NCI-H2227 treated with DMSO at 0.1 percent for 48 hours (cell line): ENCODE results near the gene WDR3.

Source experiments
- DNase-seq: peaks from one replicate; lab custom pipeline; 2025; lab: John Stamatoyannopoulos, UW

Gene WDR3

DNA sequence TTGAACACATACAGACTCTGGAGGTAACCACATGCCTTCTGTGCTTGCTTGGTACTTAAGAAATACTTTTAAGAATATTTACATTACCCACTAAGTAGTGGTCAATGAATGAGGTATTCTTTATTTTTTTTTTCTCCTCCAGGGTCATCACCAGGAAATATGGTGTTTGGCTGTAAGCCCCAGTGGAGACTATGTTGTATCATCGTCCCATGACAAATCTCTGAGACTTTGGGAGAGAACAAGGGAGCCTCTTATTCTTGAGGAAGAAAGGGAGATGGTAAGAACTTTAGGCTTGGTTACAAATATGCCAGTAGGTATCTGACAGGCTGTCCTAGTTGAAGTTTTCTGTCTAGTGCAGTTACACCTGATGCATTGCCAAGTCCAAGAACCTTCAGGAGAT is 22.8 kb downstream of the WDR3 start:
- DNase-seq: no peak

DNA sequence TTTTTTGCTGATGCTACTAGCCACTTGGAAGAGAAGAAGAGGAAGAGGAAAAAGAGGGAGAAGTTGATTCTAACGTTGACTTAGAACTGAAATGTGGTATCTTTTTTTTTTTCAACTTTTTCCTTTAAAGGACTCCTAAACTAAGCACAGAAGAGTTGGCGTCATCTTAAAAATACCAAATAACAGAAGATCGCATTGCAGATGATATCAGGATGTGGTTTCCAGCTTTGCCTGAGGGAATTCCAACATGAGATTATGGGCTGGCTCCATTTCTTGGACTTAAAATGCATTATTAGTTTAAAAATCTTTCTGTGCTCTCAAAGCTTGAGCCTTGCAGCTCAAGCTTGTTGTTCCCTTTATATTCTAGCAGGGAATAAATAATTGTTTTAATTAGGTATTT is 29.8 kb downstream of the WDR3 start:
- no peak for DNase-seq

DNA sequence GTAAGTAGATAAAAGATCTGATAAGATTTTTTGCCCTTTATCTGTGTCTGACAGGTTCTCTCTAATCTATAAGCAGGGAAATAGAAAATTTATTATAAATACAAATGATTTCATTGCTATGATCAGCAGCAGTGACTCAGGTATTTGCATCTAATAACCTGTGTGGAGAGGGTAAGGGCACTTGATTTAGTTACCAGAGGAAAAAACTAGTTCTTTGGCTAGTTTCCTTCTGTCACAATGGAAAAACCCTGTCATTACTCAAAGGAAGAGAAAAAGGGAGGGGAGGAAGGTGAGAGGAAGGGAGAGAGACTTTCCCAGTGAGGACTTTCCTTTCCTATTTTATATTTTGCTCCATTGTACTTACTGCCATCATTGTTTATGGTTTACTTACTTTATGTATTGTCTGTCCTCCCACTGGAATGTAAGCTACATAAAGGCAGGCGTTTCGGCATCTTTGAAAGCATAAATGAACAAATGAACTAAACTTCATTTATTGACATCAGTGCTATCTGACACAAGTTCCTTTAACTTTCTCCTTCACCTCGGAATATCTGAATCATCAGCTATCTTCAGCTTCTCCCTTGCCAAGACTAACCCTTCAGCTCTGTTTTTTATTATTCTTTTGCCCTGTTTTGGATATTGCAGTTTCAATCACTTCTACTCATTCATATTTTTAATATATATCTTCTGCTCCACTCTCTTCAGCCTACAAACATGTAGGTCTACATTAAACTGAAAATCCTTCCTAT is 34.9 kb downstream of the WDR3 start:
- no peak for DNase-seq

DNA sequence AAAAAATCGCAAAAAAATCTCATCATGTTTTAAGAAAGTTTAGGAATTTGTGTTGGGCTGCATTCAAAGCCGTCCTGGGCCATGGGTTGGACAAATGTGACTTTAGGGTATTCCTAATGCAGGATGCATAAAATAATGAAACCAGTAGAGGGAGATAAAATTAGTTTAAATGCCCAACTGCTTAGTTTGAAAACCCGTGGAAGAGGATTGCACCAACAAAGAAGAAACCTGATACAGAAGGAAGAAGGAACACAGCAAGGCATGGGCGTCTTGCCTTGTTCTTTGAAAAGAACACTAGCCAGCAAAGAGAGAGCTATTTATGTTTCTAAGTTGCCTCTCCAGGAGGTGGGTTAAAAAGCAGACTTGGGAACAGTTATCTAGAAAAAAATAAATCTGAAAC is 37.9 kb downstream of the WDR3 start:
- peak; percentile 12 for DNase-seq

DNA sequence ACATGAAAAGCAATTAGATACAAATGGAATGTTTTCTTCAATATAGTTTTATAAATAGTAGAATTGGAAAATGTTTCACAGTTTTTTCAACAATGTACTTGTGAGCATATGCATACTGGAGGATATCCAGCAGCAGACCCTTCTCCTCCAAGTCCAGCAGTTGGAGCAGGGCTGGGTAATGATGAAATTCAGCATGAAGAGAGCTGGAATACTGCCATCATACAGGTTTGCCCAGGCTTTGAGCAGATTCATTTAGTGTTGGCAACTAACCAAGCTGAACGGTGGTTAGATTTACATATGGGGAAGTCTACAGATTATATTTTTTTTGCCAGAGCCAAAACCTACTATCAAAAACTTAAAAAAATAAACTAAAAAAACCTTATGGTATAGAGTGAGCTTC is 38.3 kb downstream of the WDR3 start:
- DNase-seq: no peak

DNA sequence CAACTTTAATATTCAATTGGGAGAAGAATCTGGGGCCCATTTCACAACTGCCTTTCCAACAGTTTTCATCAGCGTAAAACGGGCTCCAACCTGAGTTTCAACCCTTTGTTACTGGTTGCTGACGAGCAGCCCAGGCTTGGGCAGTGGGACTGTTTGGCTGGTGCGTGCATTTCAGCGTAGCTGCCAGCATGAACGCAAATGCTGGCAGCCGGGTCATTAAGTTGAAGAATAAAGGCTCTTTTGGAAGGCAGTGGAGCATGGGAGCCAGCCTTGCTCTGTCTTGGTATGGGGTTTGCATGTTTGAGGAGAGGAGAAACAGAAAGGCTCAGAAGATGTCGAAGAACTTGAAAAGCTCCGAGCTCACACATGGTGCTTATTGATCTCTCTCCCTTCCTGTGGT is 40.7 kb downstream of the WDR3 start:
- no peak for DNase-seq

DNA sequence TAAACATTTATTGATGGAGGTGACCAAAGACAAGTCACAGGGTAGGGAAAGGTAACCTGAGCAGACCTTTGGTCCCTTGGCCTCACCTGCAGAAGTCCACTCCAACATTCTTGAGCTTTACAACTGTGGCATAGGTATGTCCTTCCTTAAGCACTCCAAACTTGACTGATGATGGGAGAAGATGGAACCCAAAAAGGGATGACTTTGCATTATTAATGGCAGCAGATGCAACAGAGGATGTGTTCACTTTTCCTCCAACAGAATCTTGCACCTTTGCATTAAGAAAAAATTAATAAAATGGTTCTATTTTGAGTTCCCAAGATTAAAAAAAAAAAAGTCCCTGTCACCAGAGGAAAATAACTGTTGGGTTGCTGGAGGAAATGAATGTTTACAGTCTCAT is 42.2 kb downstream of the WDR3 start:
- no peak for DNase-seq

DNA sequence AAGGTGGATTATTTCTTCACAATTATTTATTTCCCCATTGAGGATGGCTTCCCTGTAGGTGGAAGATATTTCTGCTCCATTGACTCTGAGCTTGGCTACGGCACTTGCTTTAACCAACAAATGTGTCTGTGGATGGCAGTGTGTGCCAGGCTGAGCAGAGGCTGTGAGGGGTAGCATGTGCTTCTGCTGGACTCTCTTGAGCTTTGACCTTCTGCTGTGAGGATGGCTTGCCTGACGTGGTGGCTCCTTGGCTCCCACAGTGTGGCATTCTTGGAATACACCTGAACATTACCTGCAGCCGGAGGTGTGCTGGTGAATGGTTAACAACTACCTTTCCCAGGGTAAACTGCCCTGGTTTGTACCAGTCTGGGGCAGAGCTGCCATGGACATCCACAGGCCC is 46.8 kb downstream of the WDR3 start:
- no peak for DNase-seq

DNA sequence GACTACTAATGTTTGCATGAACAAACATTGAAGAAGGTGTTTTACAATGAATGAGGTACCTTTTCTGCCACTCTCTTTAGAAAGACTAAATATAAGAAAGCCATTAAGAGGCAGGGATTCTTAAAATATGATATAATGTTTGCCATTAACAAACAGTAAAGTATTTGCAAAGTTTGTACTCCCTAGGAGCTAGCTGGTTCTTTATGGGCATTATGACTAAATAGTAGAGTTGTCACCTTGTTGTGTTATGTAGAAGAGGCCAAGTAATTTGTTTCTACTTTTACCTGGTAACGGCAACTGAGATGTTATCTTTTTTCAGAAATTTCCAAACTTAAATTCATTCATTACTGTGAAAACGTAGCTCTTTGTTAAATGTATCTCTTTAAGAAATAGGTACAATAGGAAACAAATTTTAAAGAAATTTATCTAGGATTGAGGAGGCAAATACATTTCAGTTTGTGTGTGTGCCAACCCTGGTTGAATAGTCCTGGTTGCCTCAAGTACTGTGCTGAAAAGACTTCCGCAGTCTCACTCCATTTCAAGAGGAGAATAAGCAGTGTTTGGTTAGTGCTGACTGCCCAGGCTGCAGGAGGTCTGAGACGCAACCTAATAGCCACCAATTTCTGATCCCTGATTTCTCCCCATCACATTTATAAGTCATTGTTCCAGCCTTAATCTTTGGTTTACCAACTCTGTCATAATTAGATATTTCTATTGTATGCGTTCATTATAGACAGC is 52.1 kb downstream of the WDR3 start:
- DNase-seq: no peak

DNA sequence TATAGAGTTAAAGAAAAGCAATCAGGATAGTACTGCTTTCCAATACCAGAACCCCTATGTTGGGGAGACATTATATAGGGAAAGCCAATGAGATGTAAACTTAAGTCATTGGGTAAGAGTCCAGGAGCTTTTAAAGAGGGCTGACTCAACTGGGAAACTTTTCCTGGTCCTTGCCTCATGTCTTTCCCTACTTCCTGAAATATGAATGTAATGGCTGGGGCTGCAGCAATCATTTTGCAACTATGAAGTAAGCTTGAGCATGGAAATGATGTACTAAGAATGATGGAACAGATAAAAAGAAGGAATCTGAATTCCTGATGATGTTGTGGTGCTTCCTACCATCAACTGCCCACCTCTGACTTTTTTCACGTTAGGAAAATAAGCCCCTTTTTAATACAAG is 55.7 kb downstream of the WDR3 start:
- no peak for DNase-seq

DNA sequence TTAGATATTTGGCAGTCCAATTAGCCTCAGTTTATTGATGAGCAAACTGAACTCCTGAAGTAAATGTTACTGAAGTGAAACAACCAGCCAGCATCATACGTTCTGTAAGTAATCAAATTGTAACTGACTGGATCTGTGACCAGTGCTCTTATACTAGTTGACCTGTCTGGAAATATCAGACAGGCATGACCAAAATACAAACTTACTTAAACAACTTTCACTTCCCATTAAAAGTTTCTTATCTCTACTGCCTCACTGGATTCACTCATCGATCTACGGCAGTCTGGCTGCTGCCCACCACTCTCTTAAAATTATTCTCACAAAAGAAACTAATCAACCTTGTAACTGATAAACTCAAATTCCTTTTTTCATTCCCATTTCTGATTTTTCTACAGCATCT is 56.4 kb downstream of the WDR3 start:
- no peak for DNase-seq

DNA sequence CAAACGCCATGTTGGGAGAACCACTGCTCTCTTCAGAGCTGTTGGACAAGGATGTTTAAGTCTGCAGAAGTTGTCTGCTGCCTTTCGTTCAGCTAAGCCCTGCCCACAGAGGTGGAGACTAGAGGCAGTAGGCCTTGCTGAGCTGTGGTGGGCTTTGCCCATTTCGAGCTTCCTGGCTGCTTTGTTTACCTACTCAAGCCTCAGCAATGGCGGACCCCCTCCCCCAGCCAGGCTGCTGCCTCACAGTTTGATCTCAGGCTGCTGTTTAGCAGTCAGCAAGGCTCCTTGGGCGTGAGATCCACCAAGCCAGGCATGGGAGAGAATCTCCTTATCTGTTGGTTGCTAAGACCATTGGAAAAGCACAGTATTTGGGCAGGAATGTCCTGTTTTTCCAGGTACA is 74.8 kb downstream of the WDR3 start:
- no peak for DNase-seq

DNA sequence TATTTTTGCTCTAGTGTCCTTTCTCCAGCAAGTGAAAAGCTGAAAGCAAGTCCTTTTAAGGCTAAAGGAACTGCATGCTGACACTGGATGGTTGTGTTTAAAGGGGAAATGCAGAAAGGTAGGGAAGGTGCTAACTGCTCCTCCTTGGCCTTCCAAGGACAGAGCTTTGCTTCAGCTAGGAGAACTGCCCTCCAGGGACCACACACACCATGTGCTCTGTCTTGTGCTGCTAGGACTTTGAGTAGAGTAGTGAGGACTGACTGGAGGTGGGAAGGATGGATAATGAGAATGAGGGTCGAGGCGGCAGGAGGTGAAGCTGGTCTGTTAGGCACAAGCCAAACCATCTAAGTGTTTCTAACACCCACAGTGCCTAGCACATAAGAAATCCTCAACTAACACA is 77.9 kb downstream of the WDR3 start:
- DNase-seq: no peak

DNA sequence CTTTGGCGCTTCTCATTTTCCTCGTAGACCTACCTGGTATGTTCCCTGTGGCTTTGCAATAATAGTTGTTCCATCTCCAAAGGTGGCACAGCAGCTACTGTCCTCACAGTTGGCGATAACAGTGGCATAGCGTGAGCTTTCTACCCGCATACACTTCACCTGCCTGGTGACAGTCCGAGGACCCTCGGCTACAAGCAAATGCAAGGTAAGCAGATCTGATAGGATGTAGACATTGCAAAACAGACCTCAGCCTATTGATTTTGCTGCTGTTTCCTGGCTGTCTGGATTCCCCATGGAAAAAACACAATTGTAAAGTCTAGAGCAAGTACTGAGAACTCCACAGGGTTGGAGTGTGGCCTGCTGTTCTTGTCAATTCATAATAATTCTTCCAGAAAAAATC is 78.5 kb downstream of the WDR3 start:
- no peak for DNase-seq

DNA sequence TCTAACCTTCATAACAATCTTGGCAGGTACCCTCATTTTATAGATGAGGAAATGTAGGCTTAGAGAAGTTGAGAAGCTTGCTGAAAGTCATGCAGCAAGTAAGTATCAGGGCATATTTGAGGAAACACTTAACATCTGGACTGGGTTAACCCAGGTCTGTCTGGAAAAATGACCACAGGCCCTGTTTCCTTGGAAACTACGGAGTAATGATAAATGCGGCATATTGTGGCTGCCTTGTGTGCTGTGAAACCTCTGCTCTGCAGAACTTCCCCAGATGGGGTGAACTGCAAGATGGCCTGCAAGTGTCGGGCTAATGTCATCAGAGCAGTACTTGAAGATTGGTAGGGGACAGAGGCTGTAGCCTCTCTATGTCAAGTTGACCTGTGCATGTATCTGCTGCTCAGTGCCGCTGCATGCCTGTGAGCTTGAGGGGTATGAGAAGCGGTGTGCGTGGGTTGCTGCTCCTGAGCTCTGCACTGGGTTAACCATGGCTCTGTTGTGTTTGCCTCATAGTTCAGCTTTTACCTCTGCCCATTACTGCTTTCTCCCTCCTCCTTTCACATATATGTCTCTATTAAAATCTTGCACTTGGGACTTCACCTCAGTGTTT is 83.1 kb downstream of the WDR3 start:
- no peak for DNase-seq

DNA sequence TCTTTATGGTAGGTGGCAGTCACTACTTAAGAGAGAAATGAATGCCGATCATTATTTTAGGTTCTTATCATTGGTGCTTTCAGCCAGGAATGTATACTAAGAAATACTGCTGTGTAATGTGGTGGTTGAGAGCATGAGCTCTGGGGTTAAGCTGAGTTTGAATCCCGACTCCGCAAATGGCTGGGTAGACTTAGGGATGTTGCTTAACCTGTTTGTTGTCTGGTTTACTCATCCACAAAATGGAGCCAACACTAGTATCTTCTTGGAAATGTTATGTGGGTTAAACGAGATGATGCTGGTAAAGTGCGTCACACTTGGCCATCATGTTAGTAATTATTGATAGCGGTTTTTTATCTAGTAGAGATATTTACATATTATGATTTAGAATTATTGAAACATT is 83.8 kb downstream of the WDR3 start:
- DNase-seq: no peak

DNA sequence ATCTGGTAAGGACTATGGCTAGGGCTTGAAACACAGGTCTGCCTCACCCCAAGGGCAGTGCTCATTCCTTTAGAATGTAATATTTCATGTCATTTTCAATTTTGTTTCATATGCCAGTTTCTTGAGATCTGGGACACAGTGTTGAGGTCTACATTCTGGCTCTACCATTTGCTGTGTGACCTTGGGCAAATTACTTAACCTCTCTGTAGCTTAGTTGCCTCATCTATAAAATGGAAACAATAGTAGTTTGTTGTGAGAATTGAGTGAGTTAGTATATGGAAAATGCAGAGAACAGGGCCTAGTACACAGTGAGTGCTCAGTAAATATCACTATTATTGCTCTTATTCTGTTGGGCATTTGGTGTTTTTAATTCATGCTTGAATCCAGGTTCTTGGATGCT is 84.4 kb downstream of the WDR3 start:
- DNase-seq: no peak
